ENCODE results near the gene CDC26.

- TF ChIP-seq ZBTB40 (IDR thresholded peaks at IDR 0.05; ENCODE audit: borderline replicate concordance) (no peak), BRCA1 (IDR thresholded peaks at IDR 0.05; ENCODE audit: low read depth, low read length) (no peak), CTCF (IDR thresholded peaks at IDR 0.05 in 2 of 3, conservative IDR thresholded peaks at IDR 0.05 in 1 of 3; ENCODE audit: control insufficient read depth in 2 of 3, extremely low read depth in 1 of 3, insufficient read depth in 1 of 3, low read depth in 3 of 3, low read length in 3 of 3) (no peak), POLR2A (IDR thresholded peaks at IDR 0.05; ENCODE audit: low read depth, low read length) (no peak), TAF1 (IDR thresholded peaks at IDR 0.05; ENCODE audit: borderline replicate concordance, low read depth, low read length) (no peak), YY1 (IDR thresholded peaks at IDR 0.05; ENCODE audit: low read depth, low read length) (no peak), SPI1 (IDR thresholded peaks at IDR 0.05; ENCODE audit: borderline replicate concordance, insufficient read depth, low read depth, low read length) (no peak), CEBPB (IDR thresholded peaks at IDR 0.05; ENCODE audit: borderline replicate concordance in 1 of 2, low read depth in 2 of 2, low read length in 2 of 2) (no peak)
- TF ChIP-seq, protein P1, sequence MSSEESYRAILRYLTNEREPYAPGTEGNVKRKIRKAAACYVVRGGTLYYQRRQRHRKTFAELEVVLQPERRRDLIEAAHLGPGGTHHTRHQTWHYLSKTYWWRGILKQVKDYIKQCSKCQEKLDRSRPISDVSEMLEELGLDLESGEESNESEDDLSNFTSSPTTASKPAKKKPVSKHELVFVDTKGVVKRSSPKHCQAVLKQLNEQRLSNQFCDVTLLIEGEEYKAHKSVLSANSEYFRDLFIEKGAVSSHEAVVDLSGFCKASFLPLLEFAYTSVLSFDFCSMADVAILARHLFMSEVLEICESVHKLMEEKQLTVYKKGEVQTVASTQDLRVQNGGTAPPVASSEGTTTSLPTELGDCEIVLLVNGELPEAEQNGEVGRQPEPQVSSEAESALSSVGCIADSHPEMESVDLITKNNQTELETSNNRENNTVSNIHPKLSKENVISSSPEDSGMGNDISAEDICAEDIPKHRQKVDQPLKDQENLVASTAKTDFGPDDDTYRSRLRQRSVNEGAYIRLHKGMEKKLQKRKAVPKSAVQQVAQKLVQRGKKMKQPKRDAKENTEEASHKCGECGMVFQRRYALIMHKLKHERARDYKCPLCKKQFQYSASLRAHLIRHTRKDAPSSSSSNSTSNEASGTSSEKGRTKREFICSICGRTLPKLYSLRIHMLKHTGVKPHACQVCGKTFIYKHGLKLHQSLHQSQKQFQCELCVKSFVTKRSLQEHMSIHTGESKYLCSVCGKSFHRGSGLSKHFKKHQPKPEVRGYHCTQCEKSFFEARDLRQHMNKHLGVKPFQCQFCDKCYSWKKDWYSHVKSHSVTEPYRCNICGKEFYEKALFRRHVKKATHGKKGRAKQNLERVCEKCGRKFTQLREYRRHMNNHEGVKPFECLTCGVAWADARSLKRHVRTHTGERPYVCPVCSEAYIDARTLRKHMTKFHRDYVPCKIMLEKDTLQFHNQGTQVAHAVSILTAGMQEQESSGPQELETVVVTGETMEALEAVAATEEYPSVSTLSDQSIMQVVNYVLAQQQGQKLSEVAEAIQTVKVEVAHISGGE (CRISPR knock-in tag; IDR thresholded peaks at IDR 0.05) = no peak
- TF ChIP-seq, protein P2, sequence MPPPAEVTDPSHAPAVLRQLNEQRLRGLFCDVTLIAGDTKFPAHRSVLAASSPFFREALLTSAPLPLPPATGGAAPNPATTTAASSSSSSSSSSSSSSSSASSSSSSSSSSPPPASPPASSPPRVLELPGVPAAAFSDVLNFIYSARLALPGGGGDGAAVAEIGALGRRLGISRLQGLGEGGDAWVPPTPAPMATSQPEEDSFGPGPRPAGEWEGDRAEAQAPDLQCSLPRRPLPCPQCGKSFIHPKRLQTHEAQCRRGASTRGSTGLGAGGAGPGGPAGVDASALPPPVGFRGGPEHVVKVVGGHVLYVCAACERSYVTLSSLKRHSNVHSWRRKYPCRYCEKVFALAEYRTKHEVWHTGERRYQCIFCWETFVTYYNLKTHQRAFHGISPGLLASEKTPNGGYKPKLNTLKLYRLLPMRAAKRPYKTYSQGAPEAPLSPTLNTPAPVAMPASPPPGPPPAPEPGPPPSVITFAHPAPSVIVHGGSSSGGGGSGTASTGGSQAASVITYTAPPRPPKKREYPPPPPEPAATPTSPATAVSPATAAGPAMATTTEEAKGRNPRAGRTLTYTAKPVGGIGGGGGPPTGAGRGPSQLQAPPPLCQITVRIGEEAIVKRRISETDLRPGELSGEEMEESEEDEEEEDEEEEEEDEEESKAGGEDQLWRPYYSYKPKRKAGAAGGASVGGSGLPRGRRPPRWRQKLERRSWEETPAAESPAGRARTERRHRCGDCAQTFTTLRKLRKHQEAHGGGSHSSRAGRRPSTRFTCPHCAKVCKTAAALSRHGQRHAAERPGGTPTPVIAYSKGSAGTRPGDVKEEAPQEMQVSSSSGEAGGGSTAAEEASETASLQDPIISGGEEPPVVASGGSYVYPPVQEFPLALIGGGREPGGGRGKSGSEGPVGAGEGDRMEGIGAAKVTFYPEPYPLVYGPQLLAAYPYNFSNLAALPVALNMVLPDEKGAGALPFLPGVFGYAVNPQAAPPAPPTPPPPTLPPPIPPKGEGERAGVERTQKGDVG (CRISPR knock-in tag; IDR thresholded peaks at IDR 0.05) = no peak
- TF ChIP-seq, protein P3, sequence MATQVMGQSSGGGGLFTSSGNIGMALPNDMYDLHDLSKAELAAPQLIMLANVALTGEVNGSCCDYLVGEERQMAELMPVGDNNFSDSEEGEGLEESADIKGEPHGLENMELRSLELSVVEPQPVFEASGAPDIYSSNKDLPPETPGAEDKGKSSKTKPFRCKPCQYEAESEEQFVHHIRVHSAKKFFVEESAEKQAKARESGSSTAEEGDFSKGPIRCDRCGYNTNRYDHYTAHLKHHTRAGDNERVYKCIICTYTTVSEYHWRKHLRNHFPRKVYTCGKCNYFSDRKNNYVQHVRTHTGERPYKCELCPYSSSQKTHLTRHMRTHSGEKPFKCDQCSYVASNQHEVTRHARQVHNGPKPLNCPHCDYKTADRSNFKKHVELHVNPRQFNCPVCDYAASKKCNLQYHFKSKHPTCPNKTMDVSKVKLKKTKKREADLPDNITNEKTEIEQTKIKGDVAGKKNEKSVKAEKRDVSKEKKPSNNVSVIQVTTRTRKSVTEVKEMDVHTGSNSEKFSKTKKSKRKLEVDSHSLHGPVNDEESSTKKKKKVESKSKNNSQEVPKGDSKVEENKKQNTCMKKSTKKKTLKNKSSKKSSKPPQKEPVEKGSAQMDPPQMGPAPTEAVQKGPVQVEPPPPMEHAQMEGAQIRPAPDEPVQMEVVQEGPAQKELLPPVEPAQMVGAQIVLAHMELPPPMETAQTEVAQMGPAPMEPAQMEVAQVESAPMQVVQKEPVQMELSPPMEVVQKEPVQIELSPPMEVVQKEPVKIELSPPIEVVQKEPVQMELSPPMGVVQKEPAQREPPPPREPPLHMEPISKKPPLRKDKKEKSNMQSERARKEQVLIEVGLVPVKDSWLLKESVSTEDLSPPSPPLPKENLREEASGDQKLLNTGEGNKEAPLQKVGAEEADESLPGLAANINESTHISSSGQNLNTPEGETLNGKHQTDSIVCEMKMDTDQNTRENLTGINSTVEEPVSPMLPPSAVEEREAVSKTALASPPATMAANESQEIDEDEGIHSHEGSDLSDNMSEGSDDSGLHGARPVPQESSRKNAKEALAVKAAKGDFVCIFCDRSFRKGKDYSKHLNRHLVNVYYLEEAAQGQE (IDR thresholded peaks at IDR 0.05; ENCODE audit: low read depth, low read length) = no peak
Measured at GRCh38 chr9:113267911-113268566, 7.3 kb downstream of the CDC26 start.

All from GM12878 (cell line).